ENCODE data around the gene IGSF10.

DNA sequence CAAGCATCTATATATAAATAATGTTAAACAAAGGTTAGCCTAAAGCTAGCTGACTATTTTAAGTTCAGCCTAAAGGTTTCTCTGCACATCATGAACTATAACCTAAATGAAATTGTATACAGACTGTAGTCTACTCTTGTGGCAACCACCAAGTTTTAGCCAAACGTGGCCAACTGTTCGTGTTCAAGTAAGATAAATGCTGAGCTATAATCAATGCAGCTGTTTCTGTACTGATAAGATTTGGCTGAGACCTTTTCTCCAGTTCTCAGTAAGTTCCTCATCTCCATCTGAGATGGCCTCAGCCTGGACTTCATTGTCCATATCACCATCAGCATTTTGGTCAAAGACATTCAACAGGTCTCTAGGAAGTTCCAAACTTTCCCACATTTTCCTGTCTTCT, 43.7 kb upstream of the IGSF10 start:
- TF ChIP-seq, protein P1, sequence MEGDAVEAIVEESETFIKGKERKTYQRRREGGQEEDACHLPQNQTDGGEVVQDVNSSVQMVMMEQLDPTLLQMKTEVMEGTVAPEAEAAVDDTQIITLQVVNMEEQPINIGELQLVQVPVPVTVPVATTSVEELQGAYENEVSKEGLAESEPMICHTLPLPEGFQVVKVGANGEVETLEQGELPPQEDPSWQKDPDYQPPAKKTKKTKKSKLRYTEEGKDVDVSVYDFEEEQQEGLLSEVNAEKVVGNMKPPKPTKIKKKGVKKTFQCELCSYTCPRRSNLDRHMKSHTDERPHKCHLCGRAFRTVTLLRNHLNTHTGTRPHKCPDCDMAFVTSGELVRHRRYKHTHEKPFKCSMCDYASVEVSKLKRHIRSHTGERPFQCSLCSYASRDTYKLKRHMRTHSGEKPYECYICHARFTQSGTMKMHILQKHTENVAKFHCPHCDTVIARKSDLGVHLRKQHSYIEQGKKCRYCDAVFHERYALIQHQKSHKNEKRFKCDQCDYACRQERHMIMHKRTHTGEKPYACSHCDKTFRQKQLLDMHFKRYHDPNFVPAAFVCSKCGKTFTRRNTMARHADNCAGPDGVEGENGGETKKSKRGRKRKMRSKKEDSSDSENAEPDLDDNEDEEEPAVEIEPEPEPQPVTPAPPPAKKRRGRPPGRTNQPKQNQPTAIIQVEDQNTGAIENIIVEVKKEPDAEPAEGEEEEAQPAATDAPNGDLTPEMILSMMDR (conservative IDR thresholded peaks at IDR 0.05 in 1 of 2, IDR thresholded peaks at IDR 0.05 in 1 of 2; ENCODE audit: extremely low read depth in 1 of 2, insufficient read depth in 1 of 2, low read depth in 1 of 2, low read length in 2 of 2): no peak
- no peak for TF ChIP-seq EZH2 (IDR thresholded peaks at IDR 0.05; ENCODE audit: borderline replicate concordance, low read length)
